ENCODE data around the gene APEH. TPM values are rescaled to one million over a fixed set of nuclear protein-coding genes. Genes with fewer than 3 reads are reported as not detected.

Gene APEH
- total RNA-seq, 1 experiment from 2014 or later, result 246 TPM

- no peaks in the 10 kb centered on the region for H3K9me2 ChIP-seq (ENCODE audit: insufficient read depth)
- no peak overlapping the region for H3K4me3 ChIP-seq (replicated peaks in 1 of 2; ENCODE audit: low read depth in 1 of 2, low read length in 2 of 2)
- CTCF ChIA-PET, result no interaction called here
- DNase-seq (ENCODE audit: low read depth, low spot score) (no peak), ATAC-seq (no peak)
- H3K27ac ChIP-seq (ENCODE audit: low read depth, low read length), result no peak overlapping the region
- H3K27me3 ChIP-seq (ENCODE audit: insufficient read depth, low read length), result no peaks in the 10 kb centered on the region
- H4K20me1 ChIP-seq (ENCODE audit: insufficient read depth), result no peaks in the 10 kb centered on the region
- H2AFZ ChIP-seq (ENCODE audit: low read depth, low read length, poor library complexity, severe bottlenecking), result no peak overlapping the region
- H3K4me1 ChIP-seq (ENCODE audit: control insufficient read depth in 1 of 2, insufficient read depth in 2 of 2, low read length in 2 of 2), result no peaks in the 10 kb centered on the region
- no peak overlapping the region for H3K4me2 ChIP-seq (ENCODE audit: low read length)
- H3K9me3 ChIP-seq (ENCODE audit: control insufficient read depth in 1 of 2, insufficient read depth in 1 of 2, low read depth in 1 of 2, low read length in 2 of 2), result no peaks in the 10 kb centered on the region
- TF ChIP-seq SIN3A (IDR thresholded peaks at IDR 0.05; ENCODE audit: low read depth), result no peak
- TF ChIP-seq RAD21 (IDR thresholded peaks at IDR 0.05; ENCODE audit: low read depth), result no peak
- TF ChIP-seq EZH2 (IDR thresholded peaks at IDR 0.05), result no peak
- no peak for TF ChIP-seq EGR1 (IDR thresholded peaks at IDR 0.05; ENCODE audit: low read depth)
- TF ChIP-seq EZH2phosphoT487 (IDR thresholded peaks at IDR 0.05; ENCODE audit: borderline replicate concordance), result no peak
- TF ChIP-seq ELF1 (IDR thresholded peaks at IDR 0.05; ENCODE audit: borderline replicate concordance, low read depth), result no peak
- TF ChIP-seq, protein P1, sequence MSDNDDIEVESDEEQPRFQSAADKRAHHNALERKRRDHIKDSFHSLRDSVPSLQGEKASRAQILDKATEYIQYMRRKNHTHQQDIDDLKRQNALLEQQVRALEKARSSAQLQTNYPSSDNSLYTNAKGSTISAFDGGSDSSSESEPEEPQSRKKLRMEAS (IDR thresholded peaks at IDR 0.05), result no peak
- TF ChIP-seq POLR2A (IDR thresholded peaks at IDR 0.05; ENCODE audit: borderline replicate concordance, extremely low read depth, insufficient read depth, insufficient read length), result no peak
- no peak for TF ChIP-seq ZNF274 (IDR thresholded peaks at IDR 0.05; ENCODE audit: low read depth, low read length)
- TF ChIP-seq JUND (IDR thresholded peaks at IDR 0.05), result no peak
- TF ChIP-seq, protein P2, sequence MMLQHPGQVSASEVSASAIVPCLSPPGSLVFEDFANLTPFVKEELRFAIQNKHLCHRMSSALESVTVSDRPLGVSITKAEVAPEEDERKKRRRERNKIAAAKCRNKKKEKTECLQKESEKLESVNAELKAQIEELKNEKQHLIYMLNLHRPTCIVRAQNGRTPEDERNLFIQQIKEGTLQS (IDR thresholded peaks at IDR 0.05), result no peak
- TF ChIP-seq YY1 (IDR thresholded peaks at IDR 0.05; ENCODE audit: extremely low read depth, insufficient replicate concordance, low read depth, low read length), result no peak
- TF ChIP-seq POLR2AphosphoS5 (IDR thresholded peaks at IDR 0.05; ENCODE audit: low read depth, low read length), result no peak
- H3K9ac ChIP-seq (ENCODE audit: low read length), result no peak overlapping the region
- POLR2A ChIA-PET, result no interaction called here
- BruUV-seq (replicated peaks), result no TSS peak
- peaks cover 4% of the 10 kb centered on the region; the same call in 1 of the 2 replicates for H3K79me2 ChIP-seq (ENCODE audit: insufficient read depth, low read length)
- peaks cover 27 to 62% of the 10 kb centered on the region in 2 experiments; a peak in 3 of 4 replicates for H3K36me3 ChIP-seq (ENCODE audit: control insufficient read depth in 1 of 2, insufficient read depth in 2 of 2, low read length in 2 of 2)
- intact Hi-C loops (cut with micrococcal nuclease), result no loop called here
- RAD21 ChIA-PET (ENCODE audit: low non-redundant PET in 1 of 2, low total read pairs in 2 of 2, uncharacterized antibody in 2 of 2, unreplicated experiment in 2 of 2), result no interaction called here
Measured at GRCh38 chr3:49681543-49681942, 7.4 kb downstream of the APEH start.

Data from HCT116 (cell line).